Duodenal mucosa (tissue), 2 donors: Measurements from ENCODE around the gene ROGDI.

Experiments used
- H3K27ac ChIP-seq: one replicate; pipeline ENCODE4 v1.7.0; 2013; ENCODE audit warnings: low read depth, low read length
- H3K27me3 ChIP-seq, 2 donors: one replicate each; pipeline ENCODE4 v1.7.0; 2013; ENCODE audit warnings: low read length in 2 of 2, control low read depth in 1 of 2; ENCODE audit not compliant: insufficient read depth in 2 of 2, control insufficient read depth in 1 of 2
- H3K36me3 ChIP-seq, 2 donors: one replicate each; pipeline ENCODE4 v1.7.0; 2013; ENCODE audit warnings: low read length in 2 of 2, control low read depth in 1 of 2; ENCODE audit not compliant: insufficient read depth in 2 of 2, control insufficient read depth in 1 of 2
- H3K4me1 ChIP-seq, 2 donors: one replicate each; pipeline ENCODE4 v1.7.0; 2013; ENCODE audit warnings: low read length in 2 of 2, control low read depth in 1 of 2; ENCODE audit not compliant: insufficient read depth in 2 of 2, control insufficient read depth in 1 of 2
- H3K4me3 ChIP-seq, 2 donors: one replicate each; pipeline ENCODE4 v1.7.0; 2013; ENCODE audit warnings: low read length in 2 of 2, low read depth in 1 of 2
- H3K9ac ChIP-seq, 2 donors: one replicate each; pipeline ENCODE4 v1.7.0; 2013; ENCODE audit warnings: low read length in 2 of 2, low read depth in 1 of 2
- H3K9me3 ChIP-seq, 2 donors: one replicate each; pipeline ENCODE4 v1.7.0; 2013; ENCODE audit warnings: low read length in 2 of 2, control low read depth in 1 of 2; ENCODE audit not compliant: control insufficient read depth in 1 of 2

ROGDI gene

GRCh38 chr16:4801051-4801961, 1.1 kb downstream of the ROGDI start:
- Histone ChIP-seq H3K27ac (peak overlapping the region; percentile 89), H3K4me3 (peak overlapping the region; percentile 75 to 81), H3K9me3 (no peaks in the 10 kb centered on the region), H3K27me3 (no peaks in the 10 kb centered on the region), H3K36me3 (peaks cover 0 to 32% of the 10 kb centered on the region in 2 donors), H3K4me1 (peaks cover 32 to 35% of the 10 kb centered on the region in 2 donors), H3K9ac (peak overlapping the region; percentile 73 to 88)

GRCh38 chr16:4800290-4801041, 2.0 kb downstream of the ROGDI start:
- peak overlapping the region; percentile 23 to 47 for H3K9ac ChIP-seq
- H3K4me3 ChIP-seq = peak overlapping the region; percentile 75 to 81
- H3K27ac ChIP-seq = no peak overlapping the region

GRCh38 chr16:4799171-4799855, 3.1 kb downstream of the ROGDI start:
- Histone ChIP-seq H3K4me3 (no peak overlapping the region), H3K27ac (no peak overlapping the region), H3K36me3 (peaks cover 0 to 15% of the 10 kb centered on the region in 2 donors), H3K27me3 (no peaks in the 10 kb centered on the region), H3K4me1 (peaks cover 32 to 35% of the 10 kb centered on the region in 2 donors), H3K9ac (no peak overlapping the region), H3K9me3 (no peaks in the 10 kb centered on the region)

More at GRCh38 chr16:4800290-4801041, 2.0 kb downstream of the ROGDI start:
- Histone ChIP-seq H3K36me3 (peaks cover 0 to 26% of the 10 kb centered on the region in 2 donors), H3K4me1 (peaks cover 32 to 35% of the 10 kb centered on the region in 2 donors), H3K9me3 (no peaks in the 10 kb centered on the region), H3K27me3 (no peaks in the 10 kb centered on the region)

- Histone ChIP-seq H3K27ac (no peak overlapping the region), H3K27me3 (no peaks in the 10 kb centered on the region), H3K4me3 (no peak overlapping the region), H3K9me3 (no peaks in the 10 kb centered on the region), H3K36me3 (peaks cover 0 to 15% of the 10 kb centered on the region in 2 donors), H3K4me1 (peaks cover 32 to 34% of the 10 kb centered on the region in 2 donors), H3K9ac (no peak overlapping the region)
Observed at GRCh38 chr16:4798456-4798855, 4.0 kb downstream of the ROGDI start.

GRCh38 chr16:4797805-4798252, 4.6 kb downstream of the ROGDI start:
- peaks cover 29 to 32% of the 10 kb centered on the region in 2 donors for H3K4me1 ChIP-seq
- H3K4me3 ChIP-seq = no peak overlapping the region
- H3K27me3 ChIP-seq = no peaks in the 10 kb centered on the region
- H3K27ac ChIP-seq = no peak overlapping the region
- H3K9me3 ChIP-seq = no peaks in the 10 kb centered on the region
- H3K9ac ChIP-seq = no peak overlapping the region
- peaks cover 0 to 15% of the 10 kb centered on the region in 2 donors for H3K36me3 ChIP-seq

- peaks cover 29 to 32% of the 10 kb centered on the region in 2 donors for H3K4me1 ChIP-seq
- H3K36me3 ChIP-seq = peaks cover 0 to 15% of the 10 kb centered on the region in 2 donors
- no peaks in the 10 kb centered on the region for H3K9me3 ChIP-seq
- peak overlapping the region; percentile 24 to 36 for H3K4me3 ChIP-seq
- no peak overlapping the region for H3K27ac ChIP-seq
- H3K27me3 ChIP-seq = no peaks in the 10 kb centered on the region
- no peak overlapping the region for H3K9ac ChIP-seq
Observed at GRCh38 chr16:4796982-4797804, 5.2 kb downstream of the ROGDI start.

- peak overlapping the region; percentile 79 to 81 for H3K4me3 ChIP-seq
- peaks cover 0 to 15% of the 10 kb centered on the region in 2 donors for H3K36me3 ChIP-seq
- H3K4me1 ChIP-seq = peaks cover 19 to 23% of the 10 kb centered on the region in 2 donors
- peak overlapping the region; percentile 72 to 77 for H3K9ac ChIP-seq
- H3K9me3 ChIP-seq = no peaks in the 10 kb centered on the region
- peak overlapping the region; percentile 70 for H3K27ac ChIP-seq
- H3K27me3 ChIP-seq = no peaks in the 10 kb centered on the region
Observed at GRCh38 chr16:4795828-4796572, 6.4 kb downstream of the ROGDI start.

- peaks cover 12 to 16% of the 10 kb centered on the region in 2 donors for H3K4me1 ChIP-seq
- peaks cover 0 to 15% of the 10 kb centered on the region in 2 donors for H3K36me3 ChIP-seq
- no peaks in the 10 kb centered on the region for H3K27me3 ChIP-seq
- peak within 1 kb of the TSS; percentile 79 to 81 for H3K4me3 ChIP-seq
- H3K27ac ChIP-seq = peak within 1 kb of the TSS; percentile 70
- H3K9me3 ChIP-seq = no peaks in the 10 kb centered on the region
- H3K9ac ChIP-seq = peak within 1 kb of the TSS; percentile 72 to 77
Observed at GRCh38 chr16:4795181-4795827, 7.1 kb downstream of the ROGDI start, which contains the start of gene SMIM22. TSS of gene SMIM22 (plus strand) at chr16:4795369. CDS start at chr16:4795735, 366 bp downstream.
